HepG2 (cell line): ENCODE measurements around the gene VAMP8. TPM values are rescaled to one million over a fixed set of nuclear protein-coding genes. Genes with fewer than 3 reads are reported as not detected.

ENCODE experiments used
- ATF2 ChIP-seq: sonication (generic); formaldehyde crosslinking; IDR thresholded peaks from 2 replicates; pipeline ENCODE4 v1.4.0; 2020; ENCODE audit warnings: missing genetic modification reagents
- BRF2 ChIP-seq: sonication (generic); formaldehyde crosslinking; IDR thresholded peaks from 2 replicates; pipeline ENCODE4 v1.8.1; 2022; ENCODE audit warnings: mild to moderate bottlenecking, missing genetic modification reagents
- CBX5 ChIP-seq: sonication (generic); formaldehyde crosslinking; IDR thresholded peaks from 2 replicates; pipeline ENCODE4 v1.4.0; 2020; ENCODE audit warnings: missing genetic modification reagents, borderline replicate concordance
- DNMT1 ChIP-seq: sonication (generic); formaldehyde crosslinking; IDR thresholded peaks from 2 replicates; pipeline ENCODE4 v1.5.1; 2020; ENCODE audit warnings: mild to moderate bottlenecking, missing genetic modification reagents
- FOXC1 ChIP-seq: sonication (generic); formaldehyde crosslinking; IDR thresholded peaks from 2 replicates; pipeline ENCODE4 v1.8.0; 2022; ENCODE audit warnings: mild to moderate bottlenecking, missing genetic modification reagents, borderline replicate concordance
- GLI4 ChIP-seq: sonication (generic); formaldehyde crosslinking; IDR thresholded peaks from 2 replicates; pipeline ENCODE4 v1.5.1; 2020; ENCODE audit warnings: missing genetic modification reagents, mild to moderate bottlenecking, moderate library complexity, borderline replicate concordance
- GPBP1L1 ChIP-seq: sonication (generic); formaldehyde crosslinking; IDR thresholded peaks from 2 replicates; pipeline ENCODE4 v1.5.0; 2020; ENCODE audit warnings: mild to moderate bottlenecking, missing genetic modification reagents
- HMG20A ChIP-seq: IDR thresholded peaks from 2 replicates; pipeline ENCODE4 v1.6.1; 2016; ENCODE audit warnings: borderline replicate concordance
- HNRNPLL ChIP-seq: fragments of 200-400 bp; formaldehyde crosslinking; IDR thresholded peaks from 2 replicates; pipeline ENCODE4 v1.6.1; 2017; ENCODE audit warnings: mild to moderate bottlenecking, low read depth, low read length; ENCODE audit not compliant: poor library complexity, severe bottlenecking
- MEIS2 ChIP-seq: sonication (generic); formaldehyde crosslinking; IDR thresholded peaks from 2 replicates; pipeline ENCODE4 v1.9.0; 2021; ENCODE audit warnings: mild to moderate bottlenecking, missing genetic modification reagents
- MYNN ChIP-seq: sonication (generic); formaldehyde crosslinking; IDR thresholded peaks from 2 replicates; pipeline ENCODE4 v1.4.0; 2020; ENCODE audit warnings: mild to moderate bottlenecking, low read depth, missing genetic modification reagents
- RORA ChIP-seq: sonication (generic); formaldehyde crosslinking; IDR thresholded peaks from 2 replicates; pipeline ENCODE4 v1.5.0; 2020; ENCODE audit warnings: mild to moderate bottlenecking, missing genetic modification reagents, moderate library complexity
- SATB2 ChIP-seq: sonication (generic); formaldehyde crosslinking; IDR thresholded peaks from 2 replicates; pipeline ENCODE4 v1.5.0; 2020; ENCODE audit warnings: missing genetic modification reagents
- SOX6 ChIP-seq, 2 experiments: fragments of 450-650 bp in 1 of 2; sonication (generic) in 1 of 2; formaldehyde crosslinking in 1 of 2; IDR thresholded peaks; 2 replicates each; pipeline versions ENCODE4 v1.4.0 to v1.6.1; 2017 to 2020; ENCODE audit warnings: antibody characterized with exemption in 1 of 2, mild to moderate bottlenecking in 1 of 2, missing genetic modification reagents in 1 of 2
- YEATS4 ChIP-seq: sonication (generic); formaldehyde crosslinking; IDR thresholded peaks from 2 replicates; pipeline ENCODE4 v1.4.0; 2020; ENCODE audit warnings: missing genetic modification reagents, borderline replicate concordance
- ZBTB44 ChIP-seq: sonication (generic); formaldehyde crosslinking; IDR thresholded peaks from 2 replicates; pipeline ENCODE4 v1.4.0; 2020; ENCODE audit warnings: missing genetic modification reagents
- ZKSCAN5 ChIP-seq: sonication (generic); formaldehyde crosslinking; IDR thresholded peaks from 2 replicates; pipeline ENCODE4 v1.5.1; 2020; ENCODE audit warnings: mild to moderate bottlenecking, missing genetic modification reagents
- ZMAT3 ChIP-seq: sonication (generic); formaldehyde crosslinking; conservative IDR thresholded peaks from 2 replicates; pipeline ENCODE4 v1.7.0; 2021; ENCODE audit warnings: missing genetic modification reagents
- ZNF296 ChIP-seq: sonication (generic); formaldehyde crosslinking; conservative IDR thresholded peaks from 2 replicates; pipeline ENCODE4 v1.5.0; 2020; ENCODE audit warnings: mild to moderate bottlenecking, missing genetic modification reagents
- ZNF546 ChIP-seq: sonication (generic); formaldehyde crosslinking; conservative IDR thresholded peaks from 2 replicates; pipeline ENCODE4 v1.8.1; 2023; ENCODE audit warnings: mild to moderate bottlenecking, missing genetic modification reagents
- ZNF841 ChIP-seq: sonication (generic); formaldehyde crosslinking; IDR thresholded peaks from 2 replicates; pipeline ENCODE4 v1.8.1; 2023; ENCODE audit warnings: missing genetic modification reagents, borderline replicate concordance
- polyA plus RNA-seq, 8 experiments: library from polyadenylated mRNA; depleted of rRNA in 3 of 8; stranded (reverse) in 7 of 8; unstranded in 1 of 8; fragments of >200 nt; fragmentation: Illumina TruSeq in 4 of 8; extraction: Trizol in 4 of 8; gene quantifications; 2 replicates each; pipeline versions ENCODE4 v1.2.1 to v1.2.3, GENCODE V29; 2011 to 2016; ENCODE audit warnings: low read depth in 4 of 8, missing spikeins in 1 of 8, mixed read lengths in 1 of 8; ENCODE audit not compliant: insufficient read depth in 1 of 8
- total RNA-seq, 5 experiments: library from RNA; depleted of rRNA; stranded (reverse); fragments of >200 nt; fragmentation: Illumina TruSeq; extraction: Trizol; gene quantifications; 2 replicates each; pipeline ENCODE4 v1.2.3, GENCODE V29; 2016; ENCODE audit warnings: low read depth in 1 of 5
- TF ChIP-seq, protein P1 (sequence below): IDR thresholded peaks from 2 replicates; pipeline ENCODE4 v1.6.1; 2012; ENCODE audit warnings: low read depth, low read length, improper control_type of control experiment

VAMP8 gene
- total and polyA plus RNA-seq, 2 of the 13 experiments (the other 11 are each of a cell fraction or from before 2014, with no cell fraction given): 83.3 to 157 TPM

DNA sequence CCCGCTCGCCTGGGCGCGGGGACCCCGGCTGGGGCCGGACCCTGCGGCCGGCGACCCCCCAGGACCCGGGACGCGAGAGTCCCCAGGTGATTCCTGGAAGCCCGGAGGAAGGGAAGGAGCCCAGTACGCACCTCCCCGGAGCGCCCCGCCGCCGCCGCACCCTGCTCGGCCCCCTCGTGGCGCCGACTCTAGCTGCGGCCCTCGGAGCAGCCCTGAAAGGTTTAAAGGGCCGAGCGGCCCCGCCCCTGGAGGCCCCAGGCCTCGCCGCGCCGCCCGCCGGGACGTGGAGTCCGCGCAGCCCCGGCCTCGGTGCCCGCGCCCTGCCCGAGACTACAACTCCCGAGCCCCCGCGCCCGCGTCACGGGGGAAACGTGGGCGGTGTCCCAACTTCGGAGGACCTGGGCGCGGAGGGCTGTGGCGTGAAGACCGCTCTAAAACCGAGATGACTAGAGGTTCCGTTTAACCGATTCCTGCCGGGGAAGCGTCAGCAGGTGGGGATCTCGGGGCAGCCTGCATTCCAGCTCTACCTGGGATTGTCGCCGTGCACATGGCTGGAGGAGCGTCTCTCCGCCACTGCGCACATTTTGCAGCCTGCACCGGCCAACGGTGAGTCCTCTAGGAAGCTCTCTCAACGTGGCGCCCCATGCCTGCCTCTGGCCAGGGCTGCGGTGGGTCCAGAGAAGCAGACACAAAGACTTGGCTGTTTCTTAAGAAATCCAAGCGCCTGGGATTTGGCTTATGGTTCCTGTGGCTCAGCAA is 25.3 kb downstream of the VAMP8 start, which contains the start of gene TMEM150A (continued):
- TF ChIP-seq GPBP1L1 (no peak), ZNF841 (CRISPR knock-in tag) (no peak), YEATS4 (CRISPR knock-in tag) (peak; percentile 88; the same call in 1 of the 2 replicates), SOX6 (IDR thresholded peaks at IDR 0.05) (no peak), SOX6 (CRISPR knock-in tag; IDR thresholded peaks at IDR 0.05) (peak; percentile 35), DNMT1 (CRISPR knock-in tag) (peak; percentile 41; the same call in 1 of the 2 replicates), ZKSCAN5 (CRISPR knock-in tag) (no peak), CBX5 (CRISPR knock-in tag) (peak; percentile 19; the same call in 1 of the 2 replicates), HMG20A (CRISPR knock-in tag) (peak; percentile 15; the same call in 1 of the 2 replicates), GLI4 (CRISPR knock-in tag) (no peak), ATF2 (peak; percentile 48), ZNF546 (CRISPR knock-in tag) (no peak; the same call in 1 of the 2 replicates), ZNF296 (no peak), MEIS2 (no peak; the same call in 1 of the 2 replicates), HNRNPLL (peak; percentile 89), SATB2 (no peak), MYNN (CRISPR knock-in tag) (no peak), ZBTB44 (no peak), RORA (CRISPR knock-in tag) (no peak), ZMAT3 (peak; percentile 92), BRF2 (CRISPR knock-in tag) (peak; percentile 91), FOXC1 (peak; percentile 28; the same call in 1 of the 2 replicates)
- TF ChIP-seq, protein P1, sequence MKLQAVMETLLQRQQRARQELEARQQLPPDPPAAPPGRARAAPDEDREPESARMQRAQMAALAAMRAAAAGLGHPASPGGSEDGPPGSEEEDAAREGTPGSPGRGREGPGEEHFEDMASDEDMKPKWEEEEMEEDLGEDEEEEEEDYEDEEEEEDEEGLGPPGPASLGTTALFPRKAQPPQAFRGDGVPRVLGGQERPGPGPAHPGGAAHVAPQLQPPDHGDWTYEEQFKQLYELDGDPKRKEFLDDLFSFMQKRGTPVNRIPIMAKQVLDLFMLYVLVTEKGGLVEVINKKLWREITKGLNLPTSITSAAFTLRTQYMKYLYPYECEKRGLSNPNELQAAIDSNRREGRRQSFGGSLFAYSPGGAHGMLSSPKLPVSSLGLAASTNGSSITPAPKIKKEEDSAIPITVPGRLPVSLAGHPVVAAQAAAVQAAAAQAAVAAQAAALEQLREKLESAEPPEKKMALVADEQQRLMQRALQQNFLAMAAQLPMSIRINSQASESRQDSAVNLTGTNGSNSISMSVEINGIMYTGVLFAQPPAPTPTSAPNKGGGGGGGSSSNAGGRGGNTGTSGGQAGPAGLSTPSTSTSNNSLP: no peak
